Gastroesophageal sphincter (tissue), 4 donors: ENCODE data around the gene SRP14. TPM values are rescaled to one million over a fixed set of nuclear protein-coding genes. Genes with fewer than 3 reads are reported as not detected.

ENCODE experiments used
- ATAC-seq: fragments of 150-250 bp; one replicate; pipeline ENCODE4 v1.9.1; 2016; ENCODE audit warnings: mild to moderate bottlenecking, moderate library complexity
- H3K27ac ChIP-seq, 4 donors: fragments of 200-600 bp; sonication (generic) in 3 of 4; 1 replicate in 3 of 4; 2 replicates in 1 of 4; pipeline ENCODE4 v1.5.1; 2016 to 2019
- H3K27me3 ChIP-seq: fragments of 200-600 bp; sonication (generic); one replicate; pipeline ENCODE4 v1.5.1; 2019
- H3K36me3 ChIP-seq, 2 donors: fragments of 200-600 bp; sonication (generic); one replicate each; pipeline ENCODE4 v1.5.1; 2019; ENCODE audit warnings: control low read depth in 1 of 2
- H3K4me1 ChIP-seq, 3 donors: fragments of 200-600 bp; sonication (generic); 1 replicate in 2 of 3; 2 replicates in 1 of 3; pipeline ENCODE4 v1.5.1; 2016 to 2019; ENCODE audit warnings: control low read depth in 2 of 3
- H3K4me3 ChIP-seq, 2 donors: fragments of 200-600 bp; sonication (generic); one replicate each; pipeline ENCODE4 v1.5.1; 2019; ENCODE audit warnings: mild to moderate bottlenecking in 1 of 2, moderate library complexity in 1 of 2
- H3K9me3 ChIP-seq, 3 donors: fragments of 200-600 bp; sonication (generic); one replicate each; pipeline ENCODE4 v1.5.1; 2017 to 2019; ENCODE audit warnings: control low read depth in 2 of 3
- EP300 ChIP-seq: sonication (generic); formaldehyde crosslinking; IDR thresholded peaks from one replicate; pipeline ENCODE4 v1.6.1; 2017; ENCODE audit warnings: antibody characterized with exemption, mild to moderate bottlenecking
- POLR2A ChIP-seq, 2 donors: fragments of 450-650 bp; IDR thresholded peaks; one replicate each; pipeline ENCODE4 v1.6.1; 2017; ENCODE audit warnings: antibody characterized with exemption in 2 of 2, mild to moderate bottlenecking in 2 of 2, moderate library complexity in 1 of 2
- POLR2AphosphoS5 ChIP-seq: sonication (generic); formaldehyde crosslinking; IDR thresholded peaks from one replicate; pipeline ENCODE4 v1.6.1; 2017; ENCODE audit warnings: antibody characterized with exemption
- WGBS, 2 donors: methylation state at CpG; one replicate each; pipeline ENCODE4 v1.1.5; 2018; ENCODE audit warnings: low coverage in 1 of 2; 5-methylcytosine and 5-hydroxymethylcytosine counted together
- total RNA-seq, 4 donors: library from RNA; depleted of rRNA; stranded (reverse); fragments of >200 nt; gene quantifications; one replicate each; pipeline ENCODE4 v1.1.0, GENCODE V29; 2016
- TF ChIP-seq, protein P1 (sequence below), 4 experiments: fragments of 200-600 bp in 2 of 4; fragments of 450-650 bp in 2 of 4; sonication (generic) in 1 of 4; IDR thresholded peaks; one replicate each; pipeline ENCODE4 v1.5.1; 2017 to 2019; ENCODE audit warnings: antibody characterized with exemption in 4 of 4, mild to moderate bottlenecking in 2 of 4, moderate library complexity in 2 of 4

The SRP14 gene, protein sequence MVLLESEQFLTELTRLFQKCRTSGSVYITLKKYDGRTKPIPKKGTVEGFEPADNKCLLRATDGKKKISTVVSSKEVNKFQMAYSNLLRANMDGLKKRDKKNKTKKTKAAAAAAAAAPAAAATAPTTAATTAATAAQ
- 100 to 1,000 TPM; 290 to 425 (median 324) TPM for total RNA-seq

- no peaks in the 10 kb centered on the region for H3K27me3 ChIP-seq
- 0% methylated on average over 18 to 26 of the region's 59 CpGs for WGBS, 2 donors
- H3K4me3 ChIP-seq, result peak within 1 kb of the TSS; percentile 82 to 86
- H3K4me1 ChIP-seq, result peaks cover 4 to 35% (median 8%) of the 10 kb centered on the region in 3 donors
- TF ChIP-seq POLR2A (IDR thresholded peaks at IDR 0.05), result peak; percentile 67 to 78
- TF ChIP-seq, protein P1, sequence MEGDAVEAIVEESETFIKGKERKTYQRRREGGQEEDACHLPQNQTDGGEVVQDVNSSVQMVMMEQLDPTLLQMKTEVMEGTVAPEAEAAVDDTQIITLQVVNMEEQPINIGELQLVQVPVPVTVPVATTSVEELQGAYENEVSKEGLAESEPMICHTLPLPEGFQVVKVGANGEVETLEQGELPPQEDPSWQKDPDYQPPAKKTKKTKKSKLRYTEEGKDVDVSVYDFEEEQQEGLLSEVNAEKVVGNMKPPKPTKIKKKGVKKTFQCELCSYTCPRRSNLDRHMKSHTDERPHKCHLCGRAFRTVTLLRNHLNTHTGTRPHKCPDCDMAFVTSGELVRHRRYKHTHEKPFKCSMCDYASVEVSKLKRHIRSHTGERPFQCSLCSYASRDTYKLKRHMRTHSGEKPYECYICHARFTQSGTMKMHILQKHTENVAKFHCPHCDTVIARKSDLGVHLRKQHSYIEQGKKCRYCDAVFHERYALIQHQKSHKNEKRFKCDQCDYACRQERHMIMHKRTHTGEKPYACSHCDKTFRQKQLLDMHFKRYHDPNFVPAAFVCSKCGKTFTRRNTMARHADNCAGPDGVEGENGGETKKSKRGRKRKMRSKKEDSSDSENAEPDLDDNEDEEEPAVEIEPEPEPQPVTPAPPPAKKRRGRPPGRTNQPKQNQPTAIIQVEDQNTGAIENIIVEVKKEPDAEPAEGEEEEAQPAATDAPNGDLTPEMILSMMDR (IDR thresholded peaks at IDR 0.05), result peak in 3 of 4 experiments; percentile 14 to 64 (median 60)
- TF ChIP-seq POLR2AphosphoS5, result peak; percentile 92
- TF ChIP-seq EP300, result no peak
- peak within 1 kb of the TSS; percentile 88 to 98 (median 98) for H3K27ac ChIP-seq
- H3K9me3 ChIP-seq, result no peaks in the 10 kb centered on the region
- ATAC-seq, result peak; percentile 98
- H3K36me3 ChIP-seq, result peaks cover 15 to 35% of the 10 kb centered on the region in 2 donors
Measured at GRCh38 chr15:40038638-40039543, at the start of gene SRP14. Gene SRP14 (minus strand): TSS chr15:40039181. CDS start chr15:40039116, 65 bp downstream.

GRCh38 chr15:40087991-40088928, 49.3 kb upstream of the SRP14 start:
- H3K36me3 ChIP-seq, result peaks cover 0 to 21% of the 10 kb centered on the region in 2 donors
- peaks cover 4 to 70% (median 24%) of the 10 kb centered on the region in 3 donors for H3K4me1 ChIP-seq
- no peak overlapping the region for H3K4me3 ChIP-seq
- H3K9me3 ChIP-seq, result no peaks in the 10 kb centered on the region
- 43 to 100% methylated on average over 1 of the region's 9 CpGs for WGBS, 2 donors
- TF ChIP-seq POLR2AphosphoS5, result no peak
- TF ChIP-seq POLR2A (IDR thresholded peaks at IDR 0.05), result no peak
- TF ChIP-seq, protein P1 (IDR thresholded peaks at IDR 0.05), result no peak
- H3K27ac ChIP-seq, result peak overlapping the region in 1 of 4 donors; percentile 19
- ATAC-seq, result peak; percentile 25
- H3K27me3 ChIP-seq, result no peaks in the 10 kb centered on the region

DNA sequence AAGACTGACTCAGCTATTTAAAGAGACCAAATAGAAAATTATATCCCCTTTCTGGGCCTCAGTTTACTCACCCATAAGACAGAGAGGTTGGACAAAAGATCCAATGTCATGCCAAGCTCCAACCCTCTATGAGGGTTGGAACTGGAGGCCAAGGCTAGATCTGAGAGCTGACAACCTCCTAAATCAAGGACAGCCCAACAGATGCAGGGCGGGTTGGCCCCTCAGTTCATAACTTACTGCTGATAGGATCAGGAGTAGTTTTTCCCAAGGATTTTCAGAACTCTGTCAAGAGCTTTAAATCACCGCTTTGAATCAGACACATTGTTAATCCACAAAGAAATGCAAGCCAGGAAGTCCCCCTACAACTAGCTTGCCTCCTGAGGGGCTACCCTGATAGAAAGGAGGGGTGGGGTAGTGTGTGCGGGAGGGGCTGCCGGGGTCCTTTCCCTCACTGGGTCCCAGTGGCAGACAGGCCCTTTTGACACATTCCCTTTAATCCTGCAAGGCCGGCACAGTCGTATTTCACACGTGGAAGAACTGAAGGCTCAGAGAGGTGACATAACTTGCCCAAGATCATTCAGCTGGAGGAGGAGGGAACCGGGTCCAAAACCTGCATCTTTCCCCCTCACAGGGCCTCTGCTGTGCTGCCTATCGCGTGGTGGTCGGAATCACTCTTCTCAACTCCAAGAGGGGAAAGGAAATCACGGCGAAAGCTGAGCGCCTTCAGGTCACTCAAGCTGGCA, 48.3 kb upstream of the SRP14 start:
- no peak overlapping the region for H3K27ac ChIP-seq
- no peaks in the 10 kb centered on the region for H3K9me3 ChIP-seq
- TF ChIP-seq EP300, result no peak
- TF ChIP-seq, protein P1 (IDR thresholded peaks at IDR 0.05), result no peak
- 78 to 96% methylated on average over 4 to 9 of the region's 14 CpGs for whole genome bisulfite sequencing, 2 donors
- peaks cover 0 to 21% of the 10 kb centered on the region in 2 donors for H3K36me3 ChIP-seq
- ATAC-seq, result no peak
- H3K4me1 ChIP-seq, result peaks cover under 1 to 68% (median 18%) of the 10 kb centered on the region in 3 donors
- no peak overlapping the region for H3K4me3 ChIP-seq
- no peaks in the 10 kb centered on the region for H3K27me3 ChIP-seq

GRCh38 chr15:40085266-40085665, 46.3 kb upstream of the SRP14 start:
- Histone ChIP-seq H3K36me3 (peaks cover 0 to 9% of the 10 kb centered on the region in 2 donors), H3K27ac (no peak overlapping the region), H3K27me3 (no peaks in the 10 kb centered on the region), H3K9me3 (no peaks in the 10 kb centered on the region), H3K4me1 (peaks cover 3 to 68% (median 15%) of the 10 kb centered on the region in 3 donors), H3K4me3 (no peak overlapping the region)
- no peak for TF ChIP-seq POLR2AphosphoS5
- WGBS, 2 donors, result 63 to 73% methylated on average over 6 to 9 of the region's 10 CpGs
- ATAC-seq, result no peak
